Endothelial cell of umbilical vein (primary cell): ENCODE data around the gene STUM. TPM values are rescaled to one million over a fixed set of nuclear protein-coding genes. Genes with fewer than 3 reads are reported as not detected.

Source experiments
- BruUV-seq: library from RNA; stranded (reverse); fragments of 400-500 nt; replicated peaks from 2 replicates; lab custom pipeline; 2021; lab: Mats Ljungman, UMichigan
- CTCF ChIA-PET: fragments of 300-600, 350-600 bp; sonication (Branson Sonifier 250); formaldehyde crosslinking; loops from one replicate; lab custom pipeline; 2021; ENCODE audit warnings: antibody characterized with exemption, inconsistent platforms; lab: Charles Lee
- POLR2A ChIA-PET: fragments of 300-600, 350-600 bp; sonication (Branson Sonifier 250); formaldehyde crosslinking; loops from one replicate; lab custom pipeline; 2021; ENCODE audit warnings: antibody characterized with exemption, inconsistent platforms; lab: Charles Lee
- DNase-seq: peaks from one replicate; pipeline ENCODE4 v3.0.0-alpha.2; 2011; ENCODE audit warnings: low read depth, low spot score
- FAIRE-seq: peaks from 2 replicates; lab custom pipeline; 2011; peaks lifted over from hg19 to GRCh38; lab: Jason Lieb, UNC
- H2AFZ ChIP-seq: 2 replicates; pipeline ENCODE4 v1.6.0; 2012; ENCODE audit warnings: low read depth, low read length, control low read depth, inconsistent platforms
- H3K27ac ChIP-seq: 2 replicates; pipeline ENCODE4 v1.5.1; 2011; ENCODE audit warnings: low read depth, mild to moderate bottlenecking, control low read depth, low read length, moderate library complexity; ENCODE audit not compliant: insufficient read depth
- H3K27me3 ChIP-seq, 2 experiments: 2 replicates each; pipeline versions ENCODE4 v1.6.0 to v1.6.1; 2011; ENCODE audit warnings: low read length in 2 of 2, mixed read lengths in 1 of 2; ENCODE audit not compliant: control insufficient read depth in 2 of 2, insufficient read depth in 2 of 2
- H3K36me3 ChIP-seq, 2 experiments: 2 replicates in 1 of 2; 3 replicates in 1 of 2; pipeline ENCODE4 v1.5.1; 2011; ENCODE audit warnings: low read length in 2 of 2, mild to moderate bottlenecking in 1 of 2, moderate library complexity in 1 of 2; ENCODE audit not compliant: control insufficient read depth in 2 of 2, insufficient read depth in 2 of 2; ENCODE audit errors: extremely low read depth in 1 of 2
- H3K4me1 ChIP-seq: 3 replicates; pipeline ENCODE4 v1.5.1; 2011; ENCODE audit warnings: mild to moderate bottlenecking, low read length; ENCODE audit not compliant: control insufficient read depth, insufficient read depth; ENCODE audit errors: extremely low read depth
- H3K4me2 ChIP-seq: 2 replicates; pipeline ENCODE4 v1.6.1; 2011; ENCODE audit warnings: low read length, control low read depth, mixed read lengths; ENCODE audit not compliant: insufficient read depth
- H3K4me3 ChIP-seq, 3 experiments: fragments of 200-600 bp in 1 of 3; sonication (generic), shearing (Covaris generic) in 1 of 3; replicated peaks in 1 of 3; 2 replicates each; pipeline ENCODE4 v1.5.1; 2011 to 2016; ENCODE audit warnings: control low read depth in 3 of 3, low read length in 3 of 3, mild to moderate bottlenecking in 2 of 3, inconsistent platforms in 1 of 3, low read depth in 1 of 3, moderate library complexity in 1 of 3; ENCODE audit not compliant: insufficient read depth in 1 of 3
- H3K79me2 ChIP-seq: 2 replicates; pipeline ENCODE4 v1.6.0; 2012; ENCODE audit warnings: low read length, inconsistent platforms; ENCODE audit not compliant: control insufficient read depth, insufficient read depth
- H3K9ac ChIP-seq: replicated peaks from 2 replicates; pipeline ENCODE3; 2011; ENCODE audit warnings: low read length, control low read depth; ENCODE audit not compliant: insufficient read depth; ENCODE audit errors: extremely low read depth
- H3K9me1 ChIP-seq: replicated peaks from 3 replicates; pipeline ENCODE4 v1.6.0; 2011; ENCODE audit warnings: mild to moderate bottlenecking, low read length; ENCODE audit not compliant: control insufficient read depth, insufficient read depth; ENCODE audit errors: extremely low read depth
- H3K9me3 ChIP-seq: replicated peaks from 2 replicates; pipeline ENCODE4 v1.5.1; 2012; ENCODE audit warnings: low read length, inconsistent platforms; ENCODE audit not compliant: control insufficient read depth, insufficient read depth
- H4K20me1 ChIP-seq: replicated peaks from 2 replicates; pipeline ENCODE3; 2011; ENCODE audit warnings: mild to moderate bottlenecking, low read length; ENCODE audit not compliant: control insufficient read depth, insufficient read depth; ENCODE audit errors: extremely low read depth
- CTCF ChIP-seq, 2 donors: IDR thresholded peaks; 1 replicate in 1 of 2; 2 replicates in 1 of 2; pipeline ENCODE4 v1.5.1; 2011; ENCODE audit warnings: low read length in 2 of 2, mild to moderate bottlenecking in 2 of 2, moderate library complexity in 2 of 2, control low read depth in 1 of 2, inconsistent platforms in 1 of 2, low read depth in 1 of 2; ENCODE audit not compliant: insufficient read depth in 1 of 2; ENCODE audit errors: extremely low read depth in 1 of 2
- EZH2 ChIP-seq: IDR thresholded peaks from 2 replicates; pipeline ENCODE4 v1.6.1; 2012; ENCODE audit warnings: borderline replicate concordance, low read depth, mild to moderate bottlenecking, moderate library complexity, low read length, inconsistent platforms; ENCODE audit not compliant: severe bottlenecking
- FOS ChIP-seq: IDR thresholded peaks from 2 replicates; pipeline ENCODE4 v1.6.1; 2011; ENCODE audit warnings: mild to moderate bottlenecking, low read length, moderate library complexity, borderline replicate concordance; ENCODE audit not compliant: insufficient read depth
- GATA2 ChIP-seq: IDR thresholded peaks from 2 replicates; pipeline ENCODE4 v1.7.0; 2011; ENCODE audit warnings: low read depth, mild to moderate bottlenecking, moderate library complexity, mixed read lengths, low read length; ENCODE audit not compliant: insufficient read length, insufficient read depth
- JUN ChIP-seq: IDR thresholded peaks from 2 replicates; pipeline ENCODE4 v1.6.1; 2011; ENCODE audit warnings: borderline replicate concordance, low read depth; ENCODE audit not compliant: insufficient read length, insufficient read depth
- MAX ChIP-seq: IDR thresholded peaks from 2 replicates; pipeline ENCODE4 v1.6.1; 2011; ENCODE audit not compliant: insufficient read depth, insufficient read length
- MYC ChIP-seq: IDR thresholded peaks from one replicate; pipeline ENCODE4 v1.6.1; 2011; ENCODE audit warnings: mild to moderate bottlenecking, low read depth, low read length
- POLR2A ChIP-seq: IDR thresholded peaks from 2 replicates; pipeline ENCODE4 v1.6.1; 2012; ENCODE audit warnings: low read depth, mild to moderate bottlenecking, control low read depth, low read length
- POLR2AphosphoS5 ChIP-seq: IDR thresholded peaks from 2 replicates; pipeline ENCODE4 v1.6.1; 2012; ENCODE audit warnings: low read depth, mild to moderate bottlenecking, control low read depth, low read length, moderate library complexity; ENCODE audit not compliant: insufficient read depth
- dilution Hi-C: fragments of 300-500 bp; cut with MboI; formaldehyde crosslinking; loops from one replicate; pipeline ENCODE4 v1.15.0; 2019; ENCODE audit warnings: low sequenced_read_pairs; ENCODE audit not compliant: extremely low pct_ligation_motif_present
- intact Hi-C: fragments of 100-400 bp; cut with micrococcal nuclease; formaldehyde crosslinking; loops from one replicate; pipeline ENCODE4 v1.10.0; 2022
- polyA plus RNA-seq, 4 experiments: library from polyadenylated mRNA; depleted of rRNA in 3 of 4; stranded (reverse) in 3 of 4; unstranded in 1 of 4; fragments of >200 nt; gene quantifications; 2 replicates each; pipeline versions ENCODE4 v1.2.1 to v1.2.3, GENCODE V29; 2011 to 2012; ENCODE audit warnings: missing spikeins in 1 of 4
- total RNA-seq: library from RNA; stranded (reverse); gene quantifications from 2 replicates; pipeline ENCODE4 v1.2.3, GENCODE V29; 2021

Gene STUM
- total and polyA plus RNA-seq, 2 donors (not counting 3 experiments of a cell fraction or from before 2014, with no cell fraction given) = not detected

GRCh38 chr1:226604560-226605317, 56.2 kb downstream of the STUM start:
- TF ChIP-seq EZH2 (no peak), MAX (no peak), CTCF (IDR thresholded peaks at IDR 0.05; ENCODE audit: extremely low read depth in 1 of 2, insufficient read depth in 1 of 2, low read depth in 1 of 2, low read length in 2 of 2) (no peak), POLR2A (no peak), POLR2AphosphoS5 (no peak), GATA2 (no peak), MYC (no peak), FOS (no peak), JUN (no peak)
- DNase-seq (no peak), FAIRE-seq (no peak)
- BruUV-seq = no TSS peak
- CTCF ChIA-PET = interaction anchor here (1.3 kb wide), 1 partner anchor 14 kb away, joined by 3 read pairs; no protein-coding TSS in a partner anchor
- dilution Hi-C loops (no loop called here), intact Hi-C loops (no loop called here)
- no peak overlapping the region for H3K4me3 ChIP-seq
- no peaks in the 10 kb centered on the region for H3K9me1 ChIP-seq
- no peaks in the 10 kb centered on the region for H3K36me3 ChIP-seq
- H3K9me3 ChIP-seq = no peaks in the 10 kb centered on the region
- no peak overlapping the region for H2AFZ ChIP-seq
- POLR2A ChIA-PET = no interaction called here
- no peaks in the 10 kb centered on the region for H3K27me3 ChIP-seq
- no peak overlapping the region for H3K27ac ChIP-seq
- no peaks in the 10 kb centered on the region for H4K20me1 ChIP-seq
- H3K4me1 ChIP-seq = no peaks in the 10 kb centered on the region
- no peak overlapping the region for H3K9ac ChIP-seq
- H3K4me2 ChIP-seq = no peak overlapping the region
- no peaks in the 10 kb centered on the region for H3K79me2 ChIP-seq
